ENCODE data around the gene FOXR1.
"Not testable (repeated sequence)": the region's sequence is repeated elsewhere in the genome, so short reads cannot be mapped to it uniquely, and the experiment has no call there.

Gene FOXR1

DNA sequence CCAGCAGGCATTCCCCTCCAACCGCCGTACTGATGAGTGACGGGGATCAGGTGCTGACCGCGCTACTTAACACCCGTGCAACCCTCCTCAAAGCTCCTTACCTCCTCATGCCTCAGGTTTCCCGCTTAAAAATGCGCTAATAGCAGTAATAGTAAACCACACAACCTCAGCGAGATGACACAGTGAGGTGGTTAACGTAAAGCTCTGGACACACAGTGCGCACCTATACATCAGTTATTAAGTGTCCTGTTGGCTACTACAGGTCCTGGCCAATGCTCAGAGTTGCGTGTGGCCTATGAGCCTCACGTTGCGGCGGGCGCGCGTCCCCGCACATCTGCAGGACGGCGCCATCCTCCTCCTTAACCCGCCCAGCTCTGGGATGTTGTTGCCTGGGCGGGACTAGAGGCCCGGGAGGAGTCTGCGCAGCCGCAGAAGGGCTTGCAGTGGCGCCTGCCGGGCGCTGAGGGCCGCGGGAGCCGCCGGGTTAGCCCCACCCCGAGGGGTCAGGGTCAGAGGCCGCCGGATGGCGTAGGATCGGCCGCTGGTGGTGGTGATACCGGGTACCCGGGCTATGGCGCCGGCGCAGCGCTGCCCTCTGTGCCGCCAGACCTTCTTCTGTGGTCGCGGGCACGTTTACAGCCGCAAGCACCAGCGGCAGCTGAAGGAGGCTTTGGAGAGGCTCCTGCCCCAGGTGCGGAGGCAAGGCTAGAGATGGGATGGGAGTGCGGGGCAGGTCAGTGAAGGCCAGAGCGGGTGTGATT is 26.2 kb downstream of the FOXR1 start, which contains the start of gene CENATAC:
Gene CENATAC, plus strand, starts transcription at position 512 of the 761 bp plus-strand sequence. Its CDS starts 60 bp downstream, at position 572.
- DNase-seq (ENCODE audit: low read depth): peak; percentile 79

DNA sequence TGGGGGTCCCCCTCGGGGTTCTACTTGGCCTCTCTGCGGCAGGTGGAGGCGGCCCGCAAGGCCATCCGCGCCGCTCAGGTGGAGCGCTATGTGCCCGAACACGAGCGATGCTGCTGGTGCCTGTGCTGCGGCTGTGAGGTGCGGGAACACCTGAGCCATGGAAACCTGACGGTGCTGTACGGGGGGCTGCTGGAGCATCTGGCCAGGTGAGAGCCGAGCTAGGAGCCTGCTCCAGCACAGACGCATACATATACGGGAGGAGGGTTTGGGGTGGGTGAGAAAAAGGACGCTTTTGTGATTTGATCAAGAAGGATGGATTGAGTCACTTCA is 26.8 kb downstream of the FOXR1 start:
- DNase-seq (ENCODE audit: low read depth): no peak

DNA sequence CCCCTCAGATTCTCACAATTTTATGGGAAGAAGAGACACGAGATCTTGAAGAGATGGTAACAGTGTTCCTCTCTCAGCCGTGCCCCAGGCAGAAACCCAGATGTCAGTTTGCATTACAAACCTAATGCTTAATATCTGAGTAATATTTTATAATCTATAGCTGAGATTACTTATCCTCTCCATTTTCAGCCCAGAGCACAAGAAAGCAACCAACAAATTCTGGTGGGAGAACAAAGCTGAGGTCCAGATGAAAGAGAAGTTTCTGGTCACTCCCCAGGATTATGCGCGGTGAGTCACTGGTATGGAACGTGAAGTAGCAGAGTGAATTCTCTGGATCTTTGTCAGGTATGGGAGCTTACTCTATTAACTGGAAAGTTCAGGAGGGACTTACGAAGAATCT is 27.3 kb downstream of the FOXR1 start:
- peak; percentile 80 for DNase-seq (ENCODE audit: low read depth)

DNA sequence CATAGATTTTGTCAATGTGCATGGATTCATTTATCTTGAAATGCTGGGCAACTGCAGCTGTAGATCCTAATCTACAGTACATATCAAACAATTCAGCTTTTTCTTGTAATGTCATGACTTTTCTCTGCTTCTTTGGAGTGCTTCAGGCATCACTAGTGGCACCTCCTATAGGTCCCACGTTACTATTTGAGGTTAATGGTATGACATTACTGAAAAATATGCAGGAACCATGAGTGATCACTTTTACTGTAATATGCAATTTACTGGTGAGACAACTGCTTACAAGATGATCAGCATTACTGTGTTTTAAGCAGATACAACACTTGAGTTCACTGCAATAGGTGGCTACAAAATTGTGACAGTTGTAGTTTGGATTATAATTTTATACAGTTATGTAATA is 29.3 kb downstream of the FOXR1 start:
- peak; percentile 34 for DNase-seq (ENCODE audit: low read depth)

DNA sequence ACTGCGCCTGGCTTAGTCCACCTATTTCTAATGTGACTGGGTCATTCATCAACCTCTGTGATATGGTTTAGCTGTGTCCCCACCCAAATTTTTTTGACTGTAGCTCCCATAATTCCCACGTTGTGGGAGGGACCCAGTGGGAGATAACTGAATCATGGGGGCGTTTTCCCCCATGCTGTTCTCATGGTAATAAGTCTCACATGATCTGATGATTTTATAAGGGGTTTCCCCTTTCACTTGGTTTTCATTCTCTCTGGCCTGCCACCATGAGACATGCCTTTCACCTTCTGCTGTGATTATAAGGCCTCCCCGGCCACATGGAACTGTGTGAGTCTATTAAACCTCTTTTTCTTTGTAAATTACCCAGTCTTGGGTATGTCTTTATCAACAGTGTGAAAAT is 35.1 kb downstream of the FOXR1 start:
- no peak for DNase-seq (ENCODE audit: low read depth)

DNA sequence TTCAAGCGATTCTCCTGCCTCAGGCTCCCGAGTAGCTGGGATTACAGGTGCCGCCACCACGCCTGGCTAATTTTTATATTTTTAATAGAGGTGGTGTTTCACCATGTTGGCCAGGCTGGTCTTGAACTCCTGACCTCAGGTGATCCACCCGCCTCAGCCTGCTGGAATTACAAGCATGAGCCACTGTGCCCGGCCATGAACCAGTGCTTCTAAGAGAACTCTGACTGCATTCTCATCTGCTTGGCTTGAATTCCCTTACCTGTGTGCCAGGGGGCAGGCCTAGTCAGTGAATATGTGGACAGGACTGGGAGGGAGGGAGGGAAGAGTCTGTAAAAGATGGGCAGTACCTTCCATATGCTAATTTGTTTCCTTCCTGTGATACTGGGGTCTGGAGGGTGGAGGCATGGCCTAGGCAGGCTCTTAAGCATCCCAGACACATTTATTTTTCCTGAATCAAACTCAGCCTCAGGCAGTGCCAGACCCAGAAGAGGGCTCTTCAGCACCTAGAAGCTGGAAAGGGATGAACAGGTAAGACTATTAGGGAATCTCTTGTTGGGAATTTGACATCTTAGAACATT is 40.0 kb downstream of the FOXR1 start:
- DNase-seq (ENCODE audit: low read depth): no peak

DNA sequence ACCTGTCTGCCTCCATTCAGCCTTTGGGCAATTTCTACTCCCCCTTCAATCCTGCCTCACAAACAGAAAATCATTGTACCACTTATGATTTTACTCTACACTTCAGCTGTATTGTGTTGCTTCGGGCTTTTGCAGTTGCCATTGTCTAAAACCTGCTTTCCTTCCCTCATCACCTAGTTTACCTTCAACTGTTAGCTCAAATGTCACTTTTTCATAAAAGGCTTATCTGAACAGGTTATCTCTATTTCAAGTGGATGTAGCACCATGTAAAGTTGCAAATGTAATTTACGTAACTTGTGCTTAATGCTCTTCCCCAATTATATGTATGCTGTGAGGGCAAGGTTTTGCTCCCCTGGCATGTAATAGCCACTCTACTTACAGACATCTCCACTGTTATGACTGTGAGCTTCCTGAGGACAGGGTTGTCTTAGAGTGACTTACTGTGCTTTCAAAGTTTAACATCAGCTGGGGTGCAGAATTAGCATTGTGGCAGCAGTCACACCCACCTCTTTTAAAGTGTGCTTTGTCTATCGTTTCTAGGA is 41.1 kb downstream of the FOXR1 start:
- DNase-seq (ENCODE audit: low read depth): no peak

DNA sequence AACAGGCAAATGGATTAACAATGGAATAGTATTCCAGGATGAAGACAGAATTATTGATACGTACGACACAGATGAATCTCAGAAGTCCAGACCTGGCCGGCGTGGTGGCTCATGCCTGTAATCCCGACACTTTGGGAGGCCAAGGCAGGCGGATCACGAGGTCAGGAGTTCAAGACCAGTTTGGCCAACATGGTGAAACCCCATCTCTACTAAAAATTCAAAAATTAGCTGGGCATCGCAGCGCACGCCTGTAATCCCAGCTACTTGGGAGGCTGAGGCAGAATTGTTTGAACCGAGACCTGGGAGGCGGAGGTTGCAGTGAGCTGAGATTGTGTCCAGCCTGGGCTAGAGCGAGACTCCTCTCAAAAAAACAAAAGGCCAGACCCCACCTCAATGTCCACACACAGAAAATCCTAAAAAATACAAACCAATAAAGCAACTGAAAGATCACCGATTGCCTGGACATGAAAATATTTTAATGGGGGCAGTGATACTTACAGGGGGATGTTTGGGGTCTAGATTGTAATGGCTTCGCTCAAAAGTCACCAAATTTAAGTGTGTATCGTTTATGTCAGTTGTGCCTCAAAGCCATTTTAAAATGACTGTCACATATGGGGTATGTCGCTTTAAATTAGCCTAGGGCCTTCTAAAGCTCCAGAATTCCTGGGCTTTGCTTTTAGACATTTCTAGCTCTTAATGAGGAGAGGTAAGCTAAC is 42.8 kb downstream of the FOXR1 start:
- DNase-seq (ENCODE audit: low read depth): no peak

DNA sequence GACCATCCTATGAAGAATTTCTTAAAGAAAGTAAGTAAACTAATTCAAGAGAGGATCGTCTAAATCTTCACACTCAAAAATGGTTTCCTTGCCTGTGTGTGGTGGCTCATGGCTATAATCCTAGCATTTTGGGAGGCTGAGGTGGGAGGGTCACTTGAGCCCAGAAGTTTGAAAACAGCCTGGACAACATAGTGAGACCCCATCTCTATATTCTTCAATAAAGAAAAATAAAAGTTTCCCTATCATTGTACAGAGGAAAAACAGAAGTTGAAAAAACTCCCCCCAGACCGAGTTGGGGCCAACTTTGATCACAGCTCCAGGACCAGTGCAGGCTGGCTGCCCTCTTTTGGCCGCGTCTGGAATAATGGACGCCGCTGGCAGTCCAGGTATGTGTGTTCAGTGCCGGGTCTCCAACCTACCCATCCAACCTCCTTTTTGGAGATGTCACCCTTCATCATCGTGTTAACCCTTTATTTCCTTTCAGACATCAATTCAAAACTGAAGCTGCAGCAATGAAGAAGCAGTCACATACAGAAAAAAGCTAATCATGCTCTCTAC is 43.6 kb downstream of the FOXR1 start:
- DNase-seq (ENCODE audit: low read depth): no peak

DNA sequence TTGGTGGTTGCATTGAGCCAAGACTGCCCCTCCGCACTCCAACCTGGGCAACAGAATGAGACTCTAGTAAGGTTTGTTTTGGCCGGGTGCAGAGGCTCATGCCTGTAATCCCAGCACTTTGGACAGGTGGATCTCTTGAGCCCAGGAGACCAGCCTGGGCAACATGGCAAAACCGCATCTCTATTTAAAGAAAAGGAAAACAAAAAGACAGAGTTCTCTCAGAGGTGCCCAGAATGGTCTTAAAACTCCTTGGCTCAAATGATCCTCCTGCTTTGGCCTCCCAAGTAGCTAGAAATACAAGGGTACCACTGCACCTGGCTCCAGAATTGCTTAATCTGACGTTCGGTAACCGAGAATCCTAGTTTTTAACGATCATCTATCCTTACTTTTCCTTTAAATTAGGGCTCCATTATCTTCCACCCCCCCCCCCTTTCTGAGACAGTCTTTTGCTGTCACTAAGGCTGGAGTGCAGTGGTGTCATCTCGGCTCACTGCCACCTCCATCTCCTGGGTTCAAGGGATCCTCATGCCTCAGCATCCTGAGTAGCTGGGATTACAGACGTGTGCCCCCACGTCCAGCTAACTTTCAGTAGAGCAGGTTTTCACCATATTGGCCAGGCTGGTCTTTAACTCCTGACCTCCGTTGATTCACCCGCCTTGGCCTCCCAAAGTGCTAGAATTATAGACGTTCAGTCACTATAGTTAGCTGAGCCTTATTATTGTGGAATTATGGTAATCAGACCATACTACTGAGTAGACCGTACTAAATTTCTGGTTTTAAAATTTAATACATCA is 44.9 kb downstream of the FOXR1 start:
- no peak for DNase-seq (ENCODE audit: low read depth)

DNA sequence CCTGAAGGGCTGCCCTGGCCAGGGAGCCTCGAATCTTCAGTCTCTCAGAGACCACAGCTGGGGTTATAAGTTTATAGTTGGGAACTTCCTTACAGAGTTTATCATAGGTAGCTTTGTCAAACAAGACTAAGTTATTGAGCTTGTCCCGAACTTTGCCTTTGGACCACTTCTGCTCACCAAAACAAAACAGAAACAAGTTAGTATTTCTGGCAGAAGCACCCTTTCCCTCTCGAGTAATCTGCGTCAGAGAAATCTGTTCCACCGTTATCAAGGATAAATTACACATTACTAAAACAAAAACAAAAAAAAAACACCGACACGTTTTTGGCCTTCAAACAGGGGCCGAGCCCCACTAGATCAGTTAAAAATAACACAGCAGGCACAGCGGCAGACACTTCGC is 45.8 kb downstream of the FOXR1 start:
- not testable (repeated sequence) for DNase-seq (ENCODE audit: low read depth)

DNA sequence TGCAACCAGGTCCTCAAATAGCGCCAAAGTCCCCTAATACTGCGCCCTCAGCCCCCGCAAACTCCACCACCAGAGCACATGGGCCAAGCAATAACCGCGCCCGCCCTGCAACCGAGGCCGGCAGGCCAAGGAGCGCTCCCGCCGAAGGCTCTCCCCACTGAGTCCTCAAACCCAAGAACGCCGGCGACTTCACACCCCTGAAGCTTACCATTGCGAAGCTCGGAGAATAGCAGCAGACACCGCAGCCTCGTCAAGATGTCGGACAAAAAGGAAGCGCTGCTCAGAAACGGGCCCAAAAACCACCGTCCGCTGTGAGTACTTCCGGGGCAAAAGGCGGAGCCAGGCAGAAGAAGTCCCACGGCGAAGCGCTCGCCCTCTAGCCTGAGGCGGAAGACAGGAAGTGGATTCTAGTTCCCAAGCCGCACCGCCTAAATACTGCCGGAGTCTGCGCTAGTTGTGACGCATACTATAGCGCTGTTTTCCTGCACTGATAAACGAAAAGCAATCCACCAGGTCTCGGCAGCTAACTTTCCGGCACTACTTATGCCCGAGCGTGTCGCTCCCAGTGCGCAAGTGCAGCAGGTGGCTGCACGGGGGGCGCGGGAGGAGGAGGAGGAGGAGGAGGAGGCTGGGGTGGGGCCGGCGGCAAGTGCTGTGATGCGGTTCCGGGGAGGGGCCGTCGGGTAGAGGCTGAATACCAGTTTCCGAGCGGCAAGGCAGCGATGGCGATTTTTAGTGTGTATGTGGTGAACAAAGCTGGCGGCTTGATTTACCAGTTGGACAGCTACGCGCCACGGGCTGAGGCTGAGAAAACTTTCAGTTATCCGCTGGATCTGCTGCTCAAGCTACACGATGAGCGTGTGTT is 46.7 kb downstream of the FOXR1 start, which contains the start of the genes RPS25 and TRAPPC4:
Gene RPS25, minus strand, starts transcription at position 270 of the 865 bp plus-strand sequence. Its CDS starts 59 bp downstream, at position 211.
Gene TRAPPC4, plus strand, starts transcription at position 693 of the 865 bp plus-strand sequence. Its CDS starts 30 bp downstream, at position 723.
- DNase-seq (ENCODE audit: low read depth): peak; percentile 98

DNA sequence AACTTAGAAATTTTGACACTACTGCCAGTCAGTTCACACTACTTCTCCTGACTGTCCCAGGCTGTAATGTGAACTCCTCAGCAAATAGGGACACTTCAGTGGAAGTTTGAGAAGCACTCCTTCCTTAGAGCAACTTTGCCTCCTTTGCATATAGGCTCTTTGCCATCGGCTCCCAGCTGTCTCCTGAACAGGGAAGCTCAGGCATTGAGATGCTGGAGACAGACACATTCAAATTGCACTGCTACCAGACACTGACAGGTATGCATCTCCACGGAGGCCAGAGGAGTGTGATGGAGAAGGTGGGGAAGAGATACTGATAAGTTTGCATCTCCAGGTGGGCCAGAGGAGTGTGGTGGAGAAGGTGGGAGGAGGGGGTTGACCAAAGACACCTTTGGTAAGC is 48.4 kb downstream of the FOXR1 start:
- DNase-seq (ENCODE audit: low read depth): no peak

DNA sequence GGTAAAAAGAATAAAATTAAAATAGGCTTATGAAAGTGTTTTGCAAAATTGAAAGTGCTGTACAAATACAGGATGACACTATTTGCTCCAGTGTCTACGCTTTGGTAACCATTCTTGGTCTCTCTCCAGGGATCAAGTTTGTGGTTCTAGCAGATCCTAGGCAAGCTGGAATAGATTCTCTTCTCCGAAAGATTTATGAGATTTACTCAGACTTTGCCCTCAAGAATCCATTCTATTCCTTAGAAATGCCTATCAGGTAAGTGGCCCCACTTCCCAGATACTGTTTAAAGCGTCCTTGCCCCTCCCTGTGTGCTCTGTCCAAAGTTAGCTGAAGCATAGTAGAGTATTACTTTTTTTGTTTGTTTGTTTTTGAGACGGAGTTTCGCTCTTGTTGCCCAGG is 50.1 kb downstream of the FOXR1 start:
- DNase-seq (ENCODE audit: low read depth): no peak

DNA sequence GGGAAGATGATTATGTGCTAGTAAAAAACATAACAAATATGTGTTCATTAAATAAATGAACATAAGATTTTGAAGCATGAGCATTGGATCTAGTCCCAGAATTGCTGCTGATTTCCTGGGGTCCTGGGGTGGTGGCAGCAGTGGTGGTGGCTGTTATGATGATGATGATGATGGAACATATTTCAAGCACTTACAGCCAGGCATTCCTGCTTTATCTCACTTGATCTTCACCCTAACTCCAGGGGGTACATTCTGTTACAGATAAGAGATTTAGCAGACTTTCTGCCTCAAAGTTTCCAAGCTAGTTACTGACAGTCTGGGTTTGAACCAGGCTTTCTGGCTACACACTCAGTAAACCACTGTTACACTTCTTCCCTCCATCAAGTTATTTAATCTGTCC is 52.2 kb downstream of the FOXR1 start:
- peak; percentile 68 for DNase-seq (ENCODE audit: low read depth)

DNA sequence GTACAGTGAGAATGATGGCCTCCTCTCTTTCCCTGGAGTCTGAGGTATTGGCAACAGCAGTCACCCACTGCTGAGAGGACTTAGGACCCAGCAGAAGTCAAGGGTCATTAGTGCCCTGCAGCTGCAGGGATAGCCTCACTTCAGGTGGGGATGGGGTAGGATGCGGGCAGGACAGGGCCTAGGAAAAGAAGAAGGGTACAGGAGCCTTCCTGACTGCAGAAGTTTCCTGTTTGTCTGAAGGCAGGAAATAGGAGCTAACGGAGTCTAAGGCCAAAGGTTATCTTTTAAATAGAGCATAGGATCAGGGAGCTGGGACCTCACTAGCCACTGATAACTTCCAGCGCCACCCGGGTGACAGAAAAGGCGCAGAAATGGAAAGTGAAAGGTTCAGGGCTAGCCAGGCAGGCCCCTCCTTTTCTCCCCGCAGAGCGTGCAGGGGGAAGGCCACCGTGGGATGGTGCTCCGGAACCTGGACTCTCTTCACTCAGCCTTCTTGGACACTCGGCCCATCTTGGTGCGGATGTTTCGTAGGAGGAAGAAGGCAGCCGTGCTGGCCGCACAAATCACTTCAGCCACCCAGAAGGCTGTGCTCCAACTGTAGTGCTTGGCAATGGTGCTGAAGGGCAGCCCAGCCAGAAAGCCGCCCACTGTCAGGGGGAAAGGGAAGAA is 53.0 kb downstream of the FOXR1 start:
- no peak for DNase-seq (ENCODE audit: low read depth)

DNA sequence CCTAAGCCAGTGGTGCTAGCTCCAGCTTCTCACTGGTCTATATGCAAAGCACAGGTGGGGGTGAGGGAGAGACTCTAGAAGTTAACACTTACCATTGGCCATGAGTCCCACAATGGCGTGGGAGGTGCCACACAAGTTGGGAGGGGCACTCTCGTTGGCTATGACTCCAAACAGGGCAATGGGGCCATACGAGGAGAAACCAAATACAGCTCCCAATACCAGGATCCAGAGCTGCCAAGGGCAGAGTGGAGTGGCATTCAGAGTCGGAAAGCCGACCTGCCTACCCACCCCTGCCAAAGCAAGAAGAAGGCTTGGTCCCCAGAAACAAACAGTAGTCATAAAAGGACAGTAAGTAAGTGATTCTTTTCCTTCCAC is 53.5 kb downstream of the FOXR1 start:
- no peak for DNase-seq (ENCODE audit: low read depth)

DNA sequence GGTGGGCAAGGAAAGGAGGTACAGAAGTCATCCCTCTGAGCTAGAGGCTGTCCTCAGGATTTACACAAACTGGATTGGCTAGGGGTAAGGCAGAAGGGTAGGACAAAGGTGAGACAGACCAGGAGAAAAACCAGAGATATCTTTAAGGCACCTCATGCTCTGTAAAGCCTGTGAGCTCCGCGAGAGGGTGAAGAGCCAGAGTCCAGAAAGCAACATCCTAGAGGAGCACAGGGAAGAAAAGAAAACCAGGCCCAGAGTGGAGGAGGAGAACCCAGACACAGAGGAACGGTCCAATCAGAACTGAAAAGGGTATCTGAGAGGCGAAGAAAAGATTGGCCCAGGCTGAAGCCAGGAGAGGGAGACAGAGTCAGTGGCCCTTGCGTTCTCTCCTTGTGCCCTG is 54.0 kb downstream of the FOXR1 start:
- DNase-seq (ENCODE audit: low read depth): no peak

DNA sequence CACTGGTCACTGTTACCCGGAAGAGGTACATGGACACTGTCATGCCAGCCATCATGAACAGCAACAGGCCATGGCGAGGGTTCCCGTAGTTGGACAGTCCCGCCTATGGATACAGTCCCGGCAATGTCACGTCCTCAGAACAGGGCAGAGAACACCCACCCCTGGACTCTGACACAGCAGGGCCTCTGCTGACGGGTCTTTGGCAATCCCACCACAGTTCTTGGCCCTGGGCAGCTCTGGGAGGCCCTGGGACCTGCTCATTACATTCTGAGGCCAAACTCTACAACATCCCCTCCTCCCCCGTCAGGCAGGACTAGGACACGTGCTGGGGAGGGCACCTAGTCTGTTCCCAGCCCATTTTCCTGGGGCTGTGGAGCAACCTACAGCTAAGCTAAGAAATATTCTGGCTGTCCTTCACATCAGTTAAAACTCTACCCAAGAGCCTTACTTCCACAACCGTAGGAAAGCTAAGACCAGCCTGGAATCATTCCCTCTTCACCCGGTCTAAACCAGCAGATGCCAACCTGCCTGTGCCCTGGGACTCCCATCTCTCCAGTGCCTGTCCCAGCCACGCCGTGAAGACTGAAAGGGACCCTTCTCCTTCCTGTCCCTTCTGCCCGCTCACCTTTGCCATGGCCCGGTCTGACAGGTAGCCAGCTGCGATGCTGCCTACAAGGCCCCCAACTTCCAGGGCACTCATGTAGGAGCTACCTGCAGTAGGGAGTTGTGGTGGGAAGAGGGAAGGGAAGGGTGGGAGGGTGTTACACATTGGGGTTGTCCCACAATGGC is 54.6 kb downstream of the FOXR1 start:
- no peak for DNase-seq (ENCODE audit: low read depth)

All from iris pigment epithelial cell (primary cell).